22Rv1 (cell line): Measurements from ENCODE around the gene TEX55.
A peak's percentile ranks its signal among the peaks of the same experiment; 100 is the strongest.
"Not testable (repeated sequence)": the region's sequence is repeated elsewhere in the genome, so short reads cannot be mapped to it uniquely, and the experiment has no call there.

ENCODE experiments used
- H3K27ac ChIP-seq: fragments of 450-650 bp; 2 replicates; pipeline ENCODE4 v1.5.1; 2017
- CTCF ChIP-seq: fragments of 450-650 bp; IDR thresholded peaks from 2 replicates; pipeline ENCODE4 v1.5.1; 2017; ENCODE audit warnings: mild to moderate bottlenecking
- ZFX ChIP-seq: fragments of 450-650 bp; IDR thresholded peaks from 2 replicates; pipeline ENCODE4 v1.6.1; 2017; ENCODE audit warnings: antibody characterized with exemption, borderline replicate concordance

The TEX55 gene

GRCh38 chr3:119145500-119146167, at the start of gene TEX55:
Gene TEX55 (plus strand): TSS chr3:119146165. CDS start chr3:119146190, 25 bp downstream.
- TF ChIP-seq ZFX (no peak), CTCF (peak; percentile 75)
- H3K27ac ChIP-seq: no peak within 1 kb of the TSS

DNA sequence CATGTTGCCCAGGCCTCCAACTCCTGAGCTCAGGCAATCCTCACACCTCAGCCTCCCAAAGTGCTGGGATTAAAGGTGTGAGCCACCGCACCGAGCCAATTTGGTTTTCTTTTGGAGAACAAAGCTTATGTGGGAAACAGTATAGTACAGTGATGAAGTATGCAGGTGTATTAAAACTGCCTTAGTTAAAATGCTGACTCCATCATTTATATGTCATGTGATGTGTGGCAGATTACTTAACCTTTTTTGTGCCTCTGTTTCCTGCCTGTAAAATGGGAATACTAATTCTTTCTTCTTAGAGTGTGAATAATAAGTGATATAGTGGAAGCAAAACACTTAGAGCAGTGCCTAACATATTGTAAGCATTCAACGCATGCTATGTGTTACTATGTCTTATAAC, 48.0 kb upstream of the TEX55 start:
- TF ChIP-seq CTCF (no peak), ZFX (no peak)
- no peak overlapping the region for H3K27ac ChIP-seq

DNA sequence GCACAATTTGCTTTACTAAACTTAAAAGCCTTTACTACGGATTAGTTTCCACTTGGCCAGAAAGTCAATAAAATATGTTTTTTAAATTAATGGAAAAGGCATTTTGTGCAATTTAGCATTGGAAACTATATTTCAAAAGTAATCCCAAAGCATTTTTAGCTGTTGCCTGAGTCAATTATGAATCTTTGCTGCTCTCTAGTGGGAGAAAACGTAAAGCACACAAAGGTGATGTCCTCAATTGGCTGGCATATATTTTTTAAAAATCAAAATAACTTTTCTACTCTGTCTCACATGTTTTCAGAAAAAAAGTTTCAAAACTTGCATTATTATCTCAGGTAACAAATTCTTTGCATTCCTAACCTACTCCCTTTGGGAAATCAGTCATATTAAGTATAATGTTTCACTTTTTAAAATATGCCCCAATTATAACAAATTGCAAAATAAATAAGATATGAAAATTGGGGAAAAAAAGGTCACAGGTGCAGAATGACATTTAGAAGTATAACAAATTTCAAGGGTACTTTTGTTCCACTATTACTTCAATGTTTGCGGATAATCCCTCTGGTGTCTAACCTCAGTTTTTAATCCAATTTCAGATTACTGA, 47.2 kb upstream of the TEX55 start:
- TF ChIP-seq CTCF (peak; percentile 78), ZFX (no peak)
- no peak overlapping the region for H3K27ac ChIP-seq

GRCh38 chr3:119099785-119100184, 46.2 kb upstream of the TEX55 start:
- no peak for TF ChIP-seq CTCF
- no peak for TF ChIP-seq ZFX
- no peak overlapping the region for H3K27ac ChIP-seq

GRCh38 chr3:119104031-119104430, 41.9 kb upstream of the TEX55 start:
- TF ChIP-seq CTCF (no peak), ZFX (no peak)
- H3K27ac ChIP-seq: no peak overlapping the region

GRCh38 chr3:119118330-119118729, 27.6 kb upstream of the TEX55 start:
- not testable (repeated sequence) for H3K27ac ChIP-seq

DNA sequence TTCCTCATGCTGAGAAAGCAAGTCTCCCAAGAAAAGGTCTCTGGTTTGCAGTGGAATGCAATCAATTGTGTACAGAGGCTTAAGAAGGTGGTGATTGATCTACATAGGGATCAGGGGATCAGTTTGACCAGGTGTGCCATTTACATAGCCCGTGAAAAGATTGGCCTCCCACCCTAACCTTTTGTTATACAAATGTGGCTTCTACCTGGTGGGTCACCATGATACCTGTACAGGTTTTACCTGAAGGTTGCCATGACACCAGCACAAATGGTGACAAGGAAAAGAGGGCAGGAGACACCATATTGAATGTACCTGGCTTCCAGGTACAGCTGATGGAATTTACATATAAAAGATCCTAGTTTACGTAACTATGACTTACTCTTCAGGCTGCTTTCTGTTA, 25.5 kb upstream of the TEX55 start:
- H3K27ac ChIP-seq: no peak overlapping the region
- TF ChIP-seq ZFX (no peak), CTCF (no peak)
